ENCODE measurements around the gene TMEM63A.

GRCh38 chr1:225915538-225915991 lies 33.4 kb upstream of the TMEM63A start:
- no peak for TF ChIP-seq ZBTB1 (CRISPR knock-in tag; IDR thresholded peaks at IDR 0.05; ENCODE audit: borderline replicate concordance)
- TF ChIP-seq POLR2A (IDR thresholded peaks at IDR 0.05; ENCODE audit: insufficient read depth in 1 of 2, low read depth in 2 of 2, low read length in 2 of 2): no peak
- no peak for TF ChIP-seq ZNF629 (CRISPR knock-in tag; conservative IDR thresholded peaks at IDR 0.05)
- no peak for TF ChIP-seq SIN3B (IDR thresholded peaks at IDR 0.05; ENCODE audit: low read length)
- no peak for TF ChIP-seq NR2F6 (IDR thresholded peaks at IDR 0.05)
- no peak for TF ChIP-seq NR2F6 (CRISPR knock-in tag; IDR thresholded peaks at IDR 0.05)
- TF ChIP-seq ZNF562 (CRISPR knock-in tag; IDR thresholded peaks at IDR 0.05; ENCODE audit: borderline replicate concordance): no peak
- TF ChIP-seq ZNF329 (CRISPR knock-in tag; IDR thresholded peaks at IDR 0.05; ENCODE audit: low read depth): no peak

Data from HepG2 (cell line).